GM18502 (cell line): ENCODE results near the gene RASAL1.

Source experiments
- ATAC-seq: cut with Tn5 transposase; IDR thresholded peaks from one replicate; pipeline ENCODE4 v1.9.1; 2021; ENCODE audit warnings: mild to moderate bottlenecking; ENCODE audit not compliant: unreplicated experiment, poor library complexity

RASAL1 gene

DNA sequence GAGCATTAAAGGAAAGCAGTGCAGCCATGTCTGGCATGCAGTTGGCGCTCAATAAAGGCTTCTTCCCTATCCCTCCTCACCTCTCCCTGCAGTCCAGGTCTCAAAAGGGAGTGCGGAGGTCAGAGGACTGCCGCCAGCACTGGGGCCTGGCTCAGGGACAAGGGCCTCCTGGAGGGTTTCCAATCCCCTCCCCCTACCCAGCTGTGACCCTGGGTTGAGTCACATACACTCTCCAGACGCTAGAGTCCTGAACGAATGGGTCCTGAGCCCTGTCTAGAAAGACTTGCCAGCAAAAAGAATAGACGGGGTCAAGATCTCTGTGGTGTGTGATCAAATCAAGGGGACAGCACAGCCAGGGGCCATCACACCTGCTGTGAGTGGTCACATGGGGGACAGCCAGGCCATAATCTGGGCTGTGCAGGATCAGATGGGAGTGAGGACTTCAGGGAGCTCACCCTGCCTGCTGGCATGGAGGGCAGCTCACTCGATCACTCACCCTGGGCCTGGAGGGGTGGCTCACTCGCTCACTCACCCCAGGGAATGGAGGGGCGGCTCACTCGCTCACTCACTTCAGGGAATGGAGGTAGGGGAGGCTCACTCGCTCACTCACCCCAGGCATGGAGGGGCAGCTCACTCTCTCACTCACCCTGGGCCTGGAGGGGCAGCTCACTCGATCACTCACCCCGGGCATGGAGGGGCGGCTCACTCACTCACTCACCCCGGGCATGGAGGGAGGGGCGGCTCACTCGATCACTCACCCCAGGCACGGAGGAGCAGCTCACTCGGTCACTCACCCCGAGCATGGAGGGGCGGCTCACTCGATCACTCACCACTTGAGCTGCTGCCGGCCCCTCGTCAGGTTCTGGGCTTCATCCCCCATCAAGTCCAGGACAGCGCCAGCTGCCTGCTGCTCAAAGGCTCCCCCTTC lies 26.8 kb upstream of the RASAL1 start:
- ATAC-seq, result no peak

- no peak for ATAC-seq
These were observed 26.0 kb upstream of the RASAL1 start for GRCh38 chr12:113161415-113162016.

DNA sequence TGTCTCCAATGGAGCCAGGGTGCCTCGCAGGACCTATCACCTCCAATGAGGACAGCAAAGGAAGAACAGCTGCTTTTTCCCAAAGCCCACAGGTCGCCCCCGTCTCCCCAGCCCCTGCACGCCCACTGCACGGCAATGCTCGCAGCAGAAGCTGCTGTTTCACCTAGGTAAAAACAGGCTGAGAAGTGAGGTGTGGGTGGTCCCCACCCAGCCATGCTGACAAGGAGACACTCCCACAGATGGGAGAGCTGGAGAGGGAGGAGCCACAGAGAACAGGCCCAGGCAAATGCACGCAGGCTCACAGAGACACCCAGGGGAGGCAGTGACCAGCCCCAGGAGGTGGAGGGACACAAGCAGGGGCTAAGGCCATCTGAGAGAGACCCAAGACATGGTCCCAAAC lies 24.4 kb upstream of the RASAL1 start:
- no peak for ATAC-seq

DNA sequence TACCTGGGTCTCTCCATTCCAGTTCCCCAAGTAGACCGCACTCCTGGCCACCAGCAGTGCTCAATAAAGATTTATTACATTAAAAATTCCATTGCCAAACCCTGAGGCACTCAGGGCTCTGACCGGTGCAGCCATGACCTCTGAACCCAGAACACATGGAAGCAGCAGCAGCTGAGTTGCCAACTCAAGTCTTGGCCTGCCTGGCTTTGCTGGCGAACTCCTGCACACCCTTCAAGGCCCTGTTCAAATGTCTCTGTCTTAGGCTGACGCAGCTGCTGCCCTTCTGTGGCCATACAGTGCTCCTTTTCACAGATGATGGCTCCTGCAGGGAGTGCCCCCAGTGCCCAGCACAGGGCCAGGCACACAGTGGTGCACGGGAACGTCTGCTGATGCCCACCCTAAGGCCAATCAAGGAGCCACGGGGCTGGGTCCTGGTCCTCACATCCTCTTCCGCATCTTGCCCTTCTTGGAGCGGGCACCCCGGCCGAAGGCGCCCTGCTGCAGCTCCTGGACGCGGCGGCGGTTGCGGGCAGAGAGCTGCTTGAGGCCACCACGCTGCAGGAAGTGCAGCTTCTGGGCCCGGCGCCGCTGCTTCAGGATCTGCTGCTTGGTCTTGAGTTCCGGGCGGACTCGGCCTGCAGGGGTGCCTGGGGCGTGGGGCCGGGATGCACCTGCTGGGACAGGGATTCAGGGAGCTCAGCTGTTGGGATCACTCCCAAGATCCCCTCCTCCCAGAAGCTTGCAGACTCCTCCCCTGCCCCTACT lies 23.1 kb upstream of the RASAL1 start:
- ATAC-seq, result no peak

GRCh38 chr12:113157218-113157859 lies 21.8 kb upstream of the RASAL1 start:
- ATAC-seq, result no peak

GRCh38 chr12:113155646-113156045 lies 20.1 kb upstream of the RASAL1 start:
- ATAC-seq, result no peak

DNA sequence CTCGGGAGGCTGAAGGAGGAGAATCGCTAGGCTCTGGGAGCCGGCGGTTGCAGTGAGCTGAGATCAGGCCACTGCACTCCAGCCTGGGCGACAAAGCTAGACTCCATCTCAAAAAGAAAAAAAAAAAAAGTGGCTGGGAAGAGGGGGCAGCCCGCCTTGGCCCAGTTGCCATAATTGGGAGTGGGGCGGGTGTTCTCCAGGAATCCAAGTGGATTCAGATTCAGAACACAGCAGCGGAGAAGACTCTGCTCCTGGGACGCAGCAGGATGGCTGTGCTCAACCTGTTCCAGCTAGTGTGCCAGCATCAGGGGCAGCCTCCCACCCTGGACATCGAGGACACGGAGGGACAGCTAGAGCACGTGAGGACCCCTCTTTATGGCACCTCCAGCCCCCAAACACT lies 19.5 kb upstream of the RASAL1 start:
- no peak for ATAC-seq

- no peak for ATAC-seq
These were observed 18.9 kb upstream of the RASAL1 start for GRCh38 chr12:113154351-113154973.

DNA sequence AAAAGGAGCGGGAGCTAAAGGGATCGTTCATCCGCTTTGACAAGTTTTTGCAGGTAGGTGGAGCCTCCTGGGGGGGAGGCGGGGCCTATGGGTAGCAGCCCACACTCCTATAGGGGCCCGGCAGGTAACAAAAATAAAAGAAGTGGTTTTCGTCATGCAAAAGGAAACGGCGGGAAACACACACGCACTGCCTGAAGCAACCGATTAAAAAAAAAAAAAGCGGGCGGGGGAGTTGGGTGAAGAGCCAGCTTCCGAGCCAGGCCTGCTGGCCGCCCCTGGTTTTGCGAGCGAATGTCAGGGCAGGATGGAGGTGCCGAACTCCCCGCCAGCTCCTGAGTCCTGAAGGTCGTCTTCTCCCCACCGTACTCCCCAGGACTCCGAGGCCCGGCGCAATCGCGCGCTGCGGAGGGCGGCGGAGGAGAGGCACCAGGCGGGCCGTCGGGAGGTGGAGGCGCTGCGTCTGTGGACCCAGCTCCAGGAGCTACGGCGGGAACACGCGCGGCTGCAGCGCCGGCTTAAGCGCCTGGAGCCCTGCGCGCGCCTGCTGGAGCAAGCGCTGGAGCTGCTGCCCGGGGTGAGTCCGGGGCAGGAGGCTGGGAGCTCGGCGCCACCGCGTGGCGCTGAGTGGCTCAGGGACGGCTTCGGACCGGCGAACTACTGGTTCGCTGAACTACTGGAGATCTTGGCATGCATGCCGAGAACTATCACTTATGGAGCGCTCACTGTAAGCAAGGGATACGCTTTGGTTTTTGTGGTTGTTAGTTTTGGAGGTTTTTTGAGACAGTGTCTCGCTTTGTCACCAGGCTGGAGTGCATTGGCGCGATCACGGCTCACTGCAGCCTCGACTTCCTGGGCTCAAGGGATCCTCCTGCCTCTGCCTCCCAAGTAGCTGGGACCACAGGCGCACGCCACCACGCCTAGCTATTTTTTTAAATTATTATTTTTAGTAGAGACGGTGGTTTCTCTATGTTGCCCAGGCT lies 17.6 kb upstream of the RASAL1 start:
- peak; percentile 59 for ATAC-seq

DNA sequence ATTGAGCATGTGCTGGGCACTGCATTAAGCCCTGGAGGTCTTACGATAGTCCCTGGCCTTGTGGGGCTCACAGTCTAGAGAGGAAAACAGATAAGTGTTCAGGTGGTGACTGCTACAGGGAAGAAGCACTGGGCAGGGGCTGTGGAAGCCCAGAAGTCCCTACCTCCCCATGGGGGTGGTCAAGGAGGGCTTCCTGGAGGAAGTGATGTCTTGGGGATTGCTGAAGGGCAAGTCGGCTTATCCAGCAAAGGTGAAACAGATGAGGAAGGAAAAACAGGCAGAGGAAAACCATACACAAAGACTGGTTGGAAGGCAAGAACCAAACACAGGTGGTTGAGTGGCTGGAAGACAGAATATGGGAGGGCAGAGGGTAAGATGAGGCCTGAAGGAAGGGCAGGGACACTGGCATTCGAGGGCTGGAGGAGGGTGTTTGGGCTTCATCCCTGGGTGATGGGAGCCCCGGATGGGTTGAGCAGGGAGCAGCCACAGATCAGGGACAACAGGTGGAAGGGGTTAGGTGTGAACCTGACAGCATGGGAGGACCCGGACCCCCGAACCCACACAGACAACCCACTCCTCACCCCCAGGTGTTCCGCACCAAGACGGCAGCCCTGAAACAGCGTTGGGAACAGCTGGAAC lies 16.8 kb upstream of the RASAL1 start:
- no peak for ATAC-seq

GRCh38 chr12:113151655-113152054 lies 16.1 kb upstream of the RASAL1 start:
- no peak for ATAC-seq

GRCh38 chr12:113149361-113150150 lies 14.0 kb upstream of the RASAL1 start, which contains the start of gene CFAP73:
CFAP73 (plus strand) TSS chr12:113149724; CDS start chr12:113149858, 134 bp downstream.
- ATAC-seq, result no peak

- no peak for ATAC-seq
These were observed 11.4 kb upstream of the RASAL1 start for GRCh38 chr12:113146999-113147398.

- ATAC-seq, result no peak
These were observed 10.4 kb upstream of the RASAL1 start for GRCh38 chr12:113145720-113146551.

GRCh38 chr12:113144806-113145205 lies 9.2 kb upstream of the RASAL1 start:
- ATAC-seq, result no peak

DNA sequence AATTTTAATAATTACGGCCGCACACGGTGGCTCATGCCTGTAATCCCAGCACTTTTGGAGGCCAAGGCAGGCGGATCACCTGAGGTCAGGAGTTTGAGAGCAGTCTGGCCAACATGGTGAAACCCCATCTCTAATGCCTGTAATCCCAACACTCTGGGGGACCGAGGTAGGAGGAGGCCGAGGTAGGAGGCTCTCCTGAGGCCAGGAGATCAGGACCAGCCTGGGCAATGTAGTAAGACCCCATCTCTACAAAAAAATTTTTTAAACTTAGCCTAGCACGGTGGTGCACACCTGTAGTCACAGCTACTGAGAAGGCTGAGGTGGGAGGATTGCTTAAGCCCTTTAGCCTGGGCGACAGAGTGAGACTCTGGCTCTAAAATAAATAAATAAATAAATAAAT lies 8.4 kb upstream of the RASAL1 start:
- no peak for ATAC-seq

- no peak for ATAC-seq
These were observed 7.3 kb upstream of the RASAL1 start for GRCh38 chr12:113142886-113143332.
